Measurements from ENCODE around the gene TLCD2.

- TF ChIP-seq, protein P1, sequence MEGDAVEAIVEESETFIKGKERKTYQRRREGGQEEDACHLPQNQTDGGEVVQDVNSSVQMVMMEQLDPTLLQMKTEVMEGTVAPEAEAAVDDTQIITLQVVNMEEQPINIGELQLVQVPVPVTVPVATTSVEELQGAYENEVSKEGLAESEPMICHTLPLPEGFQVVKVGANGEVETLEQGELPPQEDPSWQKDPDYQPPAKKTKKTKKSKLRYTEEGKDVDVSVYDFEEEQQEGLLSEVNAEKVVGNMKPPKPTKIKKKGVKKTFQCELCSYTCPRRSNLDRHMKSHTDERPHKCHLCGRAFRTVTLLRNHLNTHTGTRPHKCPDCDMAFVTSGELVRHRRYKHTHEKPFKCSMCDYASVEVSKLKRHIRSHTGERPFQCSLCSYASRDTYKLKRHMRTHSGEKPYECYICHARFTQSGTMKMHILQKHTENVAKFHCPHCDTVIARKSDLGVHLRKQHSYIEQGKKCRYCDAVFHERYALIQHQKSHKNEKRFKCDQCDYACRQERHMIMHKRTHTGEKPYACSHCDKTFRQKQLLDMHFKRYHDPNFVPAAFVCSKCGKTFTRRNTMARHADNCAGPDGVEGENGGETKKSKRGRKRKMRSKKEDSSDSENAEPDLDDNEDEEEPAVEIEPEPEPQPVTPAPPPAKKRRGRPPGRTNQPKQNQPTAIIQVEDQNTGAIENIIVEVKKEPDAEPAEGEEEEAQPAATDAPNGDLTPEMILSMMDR (IDR thresholded peaks at IDR 0.05) = no peak
- TF ChIP-seq POLR2A (IDR thresholded peaks at IDR 0.05) = no peak
Measured at GRCh38 chr17:1753767-1754429, 43.7 kb upstream of the TLCD2 start.
